ENCODE data around the gene ANKRD17.

ANKRD17 gene

GRCh38 chr4:73152893-73153292, 105.7 kb downstream of the ANKRD17 start:
- DNase-seq (ENCODE audit: low spot score) = no peak
- TF ChIP-seq CTCF (IDR thresholded peaks at IDR 0.05) = no peak
- H3K4me3 ChIP-seq = no peak overlapping the region
- no peak overlapping the region for H3K27ac ChIP-seq

- DNase-seq (ENCODE audit: low spot score) = no peak
- Histone ChIP-seq H3K27ac (no peak overlapping the region), H3K4me3 (no peak overlapping the region)
- no peak for TF ChIP-seq CTCF (IDR thresholded peaks at IDR 0.05)
These were observed 115.5 kb downstream of the ANKRD17 start for GRCh38 chr4:73142995-73143547.

- Histone ChIP-seq H3K27ac (no peak overlapping the region), H3K4me3 (no peak overlapping the region)
- TF ChIP-seq CTCF (IDR thresholded peaks at IDR 0.05) = no peak
- no peak for DNase-seq (ENCODE audit: low spot score)
These were observed 118.6 kb downstream of the ANKRD17 start for GRCh38 chr4:73139991-73140390.

- no peak for DNase-seq (ENCODE audit: low spot score)
- TF ChIP-seq CTCF (IDR thresholded peaks at IDR 0.05) = no peak
- no peak overlapping the region for H3K4me3 ChIP-seq
- H3K27ac ChIP-seq = peak overlapping the region in 1 of 2 donors; percentile 19
These were observed 119.4 kb downstream of the ANKRD17 start for GRCh38 chr4:73139245-73139644.

- TF ChIP-seq CTCF (IDR thresholded peaks at IDR 0.05) = no peak
- no peak overlapping the region for H3K27ac ChIP-seq
- DNase-seq (ENCODE audit: low spot score) = no peak
- no peak overlapping the region for H3K4me3 ChIP-seq
These were observed 121.5 kb downstream of the ANKRD17 start for GRCh38 chr4:73137121-73137520.

- TF ChIP-seq CTCF (IDR thresholded peaks at IDR 0.05) = no peak
- no peak for DNase-seq (ENCODE audit: low spot score)
- H3K27ac ChIP-seq = no peak overlapping the region
- H3K4me3 ChIP-seq = no peak overlapping the region
These were observed 124.8 kb downstream of the ANKRD17 start for GRCh38 chr4:73133784-73134183.

GRCh38 chr4:73131281-73131680, 127.3 kb downstream of the ANKRD17 start:
- TF ChIP-seq CTCF (IDR thresholded peaks at IDR 0.05) = no peak
- no peak for DNase-seq (ENCODE audit: low spot score)
- Histone ChIP-seq H3K4me3 (no peak overlapping the region), H3K27ac (no peak overlapping the region)

Measured in coronary artery (tissue), 2 donors.